Pons (tissue), 1 donor: ENCODE data around the gene NSF.
A peak's percentile ranks its signal among the peaks of the same experiment; 100 is the strongest.
"Not testable (repeated sequence)": the region's sequence is repeated elsewhere in the genome, so short reads cannot be mapped to it uniquely, and the experiment has no call there.

Source experiments
- DNase-seq: peaks from one replicate; pipeline ENCODE4 v3.0.0-alpha.2; 2016; ENCODE audit warnings: low spot score

NSF gene

GRCh38 chr17:46756081-46756735 is 165.7 kb downstream of the NSF start:
- DNase-seq = no peak

- DNase-seq = no peak
These were observed 166.4 kb downstream of the NSF start for GRCh38 chr17:46756861-46757260.

- DNase-seq = not testable (repeated sequence)
These were observed 167.1 kb downstream of the NSF start for GRCh38 chr17:46757588-46757987.

- no peak for DNase-seq
These were observed 168.1 kb downstream of the NSF start for GRCh38 chr17:46758614-46759013.

- no peak for DNase-seq
These were observed 168.7 kb downstream of the NSF start for GRCh38 chr17:46759141-46759540.

GRCh38 chr17:46763416-46763815 is 172.9 kb downstream of the NSF start:
- DNase-seq = no peak

- no peak for DNase-seq
These were observed 173.7 kb downstream of the NSF start for GRCh38 chr17:46764000-46764708.

GRCh38 chr17:46764709-46765401 is 174.4 kb downstream of the NSF start:
- peak; percentile 17 for DNase-seq

- no peak for DNase-seq
These were observed 175.0 kb downstream of the NSF start for GRCh38 chr17:46765453-46765852.

GRCh38 chr17:46766493-46767491 is 176.3 kb downstream of the NSF start:
- no peak for DNase-seq

GRCh38 chr17:46768540-46768870 is 178.0 kb downstream of the NSF start:
- DNase-seq = no peak

GRCh38 chr17:46768896-46769295 is 178.4 kb downstream of the NSF start:
- DNase-seq = not testable (repeated sequence)

- no peak for DNase-seq
These were observed 179.3 kb downstream of the NSF start for GRCh38 chr17:46769531-46770438.

- DNase-seq = no peak
These were observed 180.0 kb downstream of the NSF start for GRCh38 chr17:46770439-46770817.

GRCh38 chr17:46770818-46771560 is 180.5 kb downstream of the NSF start:
- no peak for DNase-seq

- DNase-seq = no peak
These were observed 181.3 kb downstream of the NSF start for GRCh38 chr17:46771561-46772474.

GRCh38 chr17:46772475-46773220 is 182.2 kb downstream of the NSF start:
- no peak for DNase-seq

GRCh38 chr17:46773221-46773605 is 182.7 kb downstream of the NSF start:
- no peak for DNase-seq
